GM12872 (cell line): ENCODE measurements around the gene SASS6.

Experiments
- CTCF ChIP-seq: IDR thresholded peaks from 3 replicates; pipeline ENCODE4 v1.5.1; 2011; ENCODE audit warnings: low read depth, mild to moderate bottlenecking, low read length, moderate library complexity; ENCODE audit not compliant: insufficient read depth

SASS6 gene

GRCh38 chr1:100065183-100065968 is 67.4 kb downstream of the SASS6 start:
- TF ChIP-seq CTCF = no peak

DNA sequence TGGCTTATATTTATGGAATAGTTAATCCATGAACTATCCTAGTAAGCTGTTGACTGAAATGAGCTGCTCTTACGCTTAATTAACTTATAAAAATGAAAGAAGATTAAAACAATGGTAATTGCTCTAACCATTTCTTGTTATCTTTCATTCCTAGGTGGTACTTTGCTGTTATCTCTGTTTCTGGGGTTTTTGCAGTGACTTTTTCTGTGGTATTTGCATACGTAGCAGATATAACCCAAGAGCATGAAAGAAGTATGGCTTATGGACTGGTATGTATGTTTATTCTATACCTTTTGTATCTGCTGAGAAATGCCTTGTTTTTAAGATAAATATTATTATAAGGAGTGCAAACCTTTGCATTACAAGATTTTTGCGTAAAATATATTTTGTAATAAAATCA is 71.0 kb downstream of the SASS6 start:
- TF ChIP-seq CTCF = no peak

GRCh38 chr1:100053727-100054126 is 79.0 kb downstream of the SASS6 start:
- no peak for TF ChIP-seq CTCF

- no peak for TF ChIP-seq CTCF
These were observed 79.6 kb downstream of the SASS6 start for GRCh38 chr1:100053119-100053518.

DNA sequence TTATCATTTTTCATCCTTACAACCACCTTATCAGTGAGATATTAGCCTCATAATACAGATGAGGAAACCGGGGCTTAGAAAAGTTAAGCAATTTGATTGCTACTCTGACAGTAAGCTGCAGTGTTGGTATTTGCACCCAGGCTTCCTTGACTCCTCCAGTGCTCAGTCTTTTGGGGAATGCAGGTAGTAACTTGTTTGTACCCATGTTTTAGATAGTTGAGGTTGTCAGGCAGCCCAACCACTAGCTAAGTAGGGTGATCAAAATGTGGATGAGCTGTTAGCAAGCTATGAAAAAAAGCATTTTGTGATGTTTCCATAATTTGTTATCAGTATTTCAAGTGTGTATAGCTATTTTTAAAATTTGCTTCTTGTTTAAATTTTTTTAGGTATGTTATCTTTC is 80.8 kb downstream of the SASS6 start:
- TF ChIP-seq CTCF = no peak

DNA sequence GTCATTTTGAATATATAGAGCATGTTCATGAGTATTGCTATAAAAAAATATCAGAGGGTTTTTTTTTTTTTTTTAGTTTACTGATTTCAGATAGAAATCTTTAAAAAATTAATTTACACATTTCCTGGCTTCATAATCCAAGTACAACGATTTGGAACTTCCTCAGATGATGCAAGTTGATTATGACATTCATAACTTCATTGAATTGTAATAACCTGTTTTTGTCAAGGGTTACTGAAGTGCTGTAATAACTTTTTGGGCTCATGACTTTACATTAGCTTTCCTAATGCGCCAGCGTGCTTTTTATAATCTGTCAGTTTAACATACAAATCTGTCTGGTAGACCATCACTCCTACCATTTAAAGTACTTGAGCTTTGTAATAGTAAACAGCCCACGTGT is 81.3 kb downstream of the SASS6 start:
- no peak for TF ChIP-seq CTCF

DNA sequence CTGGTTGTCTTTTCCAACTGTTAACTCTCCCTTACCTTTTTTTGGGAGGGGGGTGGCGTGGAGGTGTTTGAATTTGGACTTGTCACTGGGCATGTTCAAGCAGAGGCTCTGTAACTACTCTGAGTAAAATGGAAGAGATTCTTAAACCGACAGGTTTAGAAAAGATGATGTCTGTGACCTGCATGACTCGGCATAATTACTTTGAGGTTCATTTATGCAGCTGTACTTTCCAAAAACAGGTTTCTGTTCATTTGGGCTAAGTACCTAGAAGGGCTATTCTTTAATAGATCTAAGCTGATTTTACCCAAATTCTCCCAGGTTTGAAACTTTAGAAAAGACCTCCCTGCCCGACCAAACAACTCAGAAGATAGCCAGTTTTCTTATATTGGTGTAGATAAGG is 82.6 kb downstream of the SASS6 start:
- TF ChIP-seq CTCF = no peak
